GM12801 (cell line): ENCODE measurements around the gene CREBBP.

Source experiments
- CTCF ChIP-seq: IDR thresholded peaks from one replicate; pipeline ENCODE4 v1.5.1; 2011; ENCODE audit warnings: control low read depth; ENCODE audit not compliant: insufficient read length; ENCODE audit errors: extremely low read depth

Gene CREBBP

GRCh38 chr16:3792472-3793012 lies 88.0 kb downstream of the CREBBP start:
- no peak for TF ChIP-seq CTCF

- no peak for TF ChIP-seq CTCF
Observed at GRCh38 chr16:3791701-3792100, 88.8 kb downstream of the CREBBP start.

GRCh38 chr16:3789375-3790099 lies 91.0 kb downstream of the CREBBP start:
- no peak for TF ChIP-seq CTCF

DNA sequence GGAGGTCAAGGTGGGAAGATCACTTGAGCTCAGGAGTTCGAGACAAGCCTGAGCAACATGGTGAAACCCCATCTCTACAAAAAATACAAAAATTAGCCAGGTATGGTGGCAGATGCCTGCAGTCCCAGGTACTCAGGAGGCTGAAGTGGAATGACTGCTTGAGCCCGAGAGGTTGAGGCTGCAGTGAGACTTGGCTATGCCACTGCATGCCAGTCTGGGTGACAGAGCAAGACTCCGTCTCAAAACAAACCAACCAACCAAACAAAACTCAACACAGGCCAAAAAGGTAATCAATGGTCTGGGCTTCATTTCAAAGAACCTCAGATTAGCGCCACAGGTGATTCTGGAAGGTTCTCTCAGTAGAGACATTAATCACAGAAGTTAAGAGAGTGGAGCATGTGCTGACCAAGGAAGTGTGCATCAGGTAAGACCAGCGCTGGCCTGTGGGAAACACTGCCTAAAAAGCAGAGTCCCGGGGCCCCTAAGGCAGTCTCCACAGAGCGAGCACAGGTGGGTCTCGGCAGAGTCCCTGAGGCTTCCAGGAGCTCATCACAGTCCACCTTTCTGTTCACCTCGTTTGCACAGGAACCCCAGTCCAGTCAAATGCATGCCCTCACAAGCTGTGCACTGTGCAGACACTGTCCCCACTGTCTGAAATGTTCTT lies 91.7 kb downstream of the CREBBP start:
- no peak for TF ChIP-seq CTCF

- no peak for TF ChIP-seq CTCF
Observed at GRCh38 chr16:3787924-3788661, 92.4 kb downstream of the CREBBP start.

GRCh38 chr16:3785413-3785812 lies 95.1 kb downstream of the CREBBP start:
- TF ChIP-seq CTCF: no peak

- TF ChIP-seq CTCF: no peak
Observed at GRCh38 chr16:3783516-3783915, 97.0 kb downstream of the CREBBP start.
